ENCODE data around the gene VPS18. TPM values are rescaled to one million over a fixed set of nuclear protein-coding genes. Genes with fewer than 3 reads are reported as not detected.
A peak's percentile ranks its signal among the peaks of the same experiment; 100 is the strongest.

VPS18 gene
- total RNA-seq, 2 experiments from 2014 or later = 7.8 to 8.8 TPM

- H3K27ac Mint-ChIP-seq = no peak overlapping the region
- CTCF ChIA-PET = interaction anchor here (0.5 to 1.5 kb wide), 2 partner anchors 11 to 270 kb away, joined by 3 to 5 read pairs; no protein-coding TSS in a partner anchor
Observed at GRCh38 chr15:40915116-40915661, 20.9 kb downstream of the VPS18 start.

GRCh38 chr15:40915679-40916078 lies 21.4 kb downstream of the VPS18 start:
- ChIA-PET POLR2A (interaction anchor here (1.1 kb wide), 1 partner anchor 27 kb away, joined by 4 read pairs; no protein-coding TSS in a partner anchor), CTCF (interaction anchor here (0.8 to 1.5 kb wide), 3 partner anchors 10 to 15 kb away, joined by 3 to 5 read pairs (median 3); no protein-coding TSS in a partner anchor)
- intact Hi-C loops (cut with micrococcal nuclease) = no loop called here
- Mint-ChIP-seq H3K4me3 (no peak overlapping the region), H3K9me3 (no peaks in the 10 kb centered on the region), H3K4me1 (ENCODE audit: low read depth) (no peaks in the 10 kb centered on the region), H3K27ac (no peak overlapping the region), H3K27me3 (peaks cover 2% of the 10 kb centered on the region), H3K36me3 (no peaks in the 10 kb centered on the region)
- no peak for DNase-seq

More at GRCh38 chr15:40915116-40915661, 20.9 kb downstream of the VPS18 start:
- Mint-ChIP-seq H3K36me3 (no peaks in the 10 kb centered on the region), H3K4me3 (no peak overlapping the region), H3K27me3 (peaks cover 2% of the 10 kb centered on the region), H3K9me3 (no peaks in the 10 kb centered on the region), H3K4me1 (ENCODE audit: low read depth) (no peaks in the 10 kb centered on the region)
- intact Hi-C loops (cut with micrococcal nuclease) = no loop called here
- DNase-seq = no peak
- POLR2A ChIA-PET = interaction anchor here (1.1 kb wide), 1 partner anchor 27 kb away, joined by 4 read pairs; no protein-coding TSS in a partner anchor

GRCh38 chr15:40917585-40917984 lies 23.3 kb downstream of the VPS18 start:
- DNase-seq = no peak
- H3K9me3 Mint-ChIP-seq = no peaks in the 10 kb centered on the region
- no peak overlapping the region for H3K27ac Mint-ChIP-seq
- no peak overlapping the region for H3K4me3 Mint-ChIP-seq
- ChIA-PET POLR2A (no interaction called here), CTCF (interaction anchor here (0.6 to 1.6 kb wide), 4 partner anchors 13 to 274 kb away, joined by 3 to 4 read pairs (median 3); no protein-coding TSS in a partner anchor)
- intact Hi-C loops (cut with micrococcal nuclease) = no loop called here
- H3K36me3 Mint-ChIP-seq = no peaks in the 10 kb centered on the region
- H3K27me3 Mint-ChIP-seq = peaks cover 2% of the 10 kb centered on the region
- H3K4me1 Mint-ChIP-seq (ENCODE audit: low read depth) = no peaks in the 10 kb centered on the region

- Mint-ChIP-seq H3K9me3 (no peaks in the 10 kb centered on the region), H3K27me3 (peaks cover 2% of the 10 kb centered on the region)
Observed at GRCh38 chr15:40918146-40918798, 24.0 kb downstream of the VPS18 start.

GRCh38 chr15:40918799-40919392 lies 24.6 kb downstream of the VPS18 start:
- no peaks in the 10 kb centered on the region for H3K36me3 Mint-ChIP-seq
- no peaks in the 10 kb centered on the region for H3K9me3 Mint-ChIP-seq
- no peak overlapping the region for H3K27ac Mint-ChIP-seq
- H3K4me3 Mint-ChIP-seq = no peak overlapping the region
- CTCF ChIA-PET = interaction anchor here (0.7 to 2.1 kb wide), 3 partner anchors 14 to 23 kb away, joined by 3 to 9 read pairs (median 6); no protein-coding TSS in a partner anchor
- no peak for DNase-seq
- peaks cover 2% of the 10 kb centered on the region for H3K27me3 Mint-ChIP-seq
- POLR2A ChIA-PET = no interaction called here
- no peaks in the 10 kb centered on the region for H3K4me1 Mint-ChIP-seq (ENCODE audit: low read depth)
- intact Hi-C loops (cut with micrococcal nuclease) = no loop called here

More at GRCh38 chr15:40918146-40918798, 24.0 kb downstream of the VPS18 start:
- intact Hi-C loops (cut with micrococcal nuclease) = no loop called here
- ChIA-PET CTCF (interaction anchor here (1.0 to 1.6 kb wide), 3 partner anchors 12 to 23 kb away, joined by 3 read pairs; no protein-coding TSS in a partner anchor), POLR2A (no interaction called here)
- no peaks in the 10 kb centered on the region for H3K4me1 Mint-ChIP-seq (ENCODE audit: low read depth)
- no peak overlapping the region for H3K4me3 Mint-ChIP-seq
- DNase-seq = no peak
- no peaks in the 10 kb centered on the region for H3K36me3 Mint-ChIP-seq
- no peak overlapping the region for H3K27ac Mint-ChIP-seq

- DNase-seq = no peak
- Mint-ChIP-seq H3K27me3 (peaks cover 16% of the 10 kb centered on the region), H3K36me3 (no peaks in the 10 kb centered on the region), H3K4me1 (ENCODE audit: low read depth) (peaks cover 9% of the 10 kb centered on the region), H3K27ac (no peak overlapping the region), H3K9me3 (no peaks in the 10 kb centered on the region), H3K4me3 (no peak overlapping the region)
- POLR2A ChIA-PET = no interaction called here
- intact Hi-C loops (cut with micrococcal nuclease) = no loop called here
- CTCF ChIA-PET = interaction anchor here (1.0 kb wide), 1 partner anchor 15 kb away, joined by 3 read pairs; no protein-coding TSS in a partner anchor
Observed at GRCh38 chr15:40921949-40922607, 27.8 kb downstream of the VPS18 start.

- no peaks in the 10 kb centered on the region for H3K36me3 Mint-ChIP-seq
- intact Hi-C loops (cut with micrococcal nuclease) = no loop called here
- peaks cover 19% of the 10 kb centered on the region for H3K27me3 Mint-ChIP-seq
- no peak overlapping the region for H3K4me3 Mint-ChIP-seq
- POLR2A ChIA-PET = no interaction called here
- no peak for DNase-seq
- CTCF ChIA-PET = interaction anchor here (0.9 kb wide), 1 partner anchor 20 kb away, joined by 3 read pairs; no protein-coding TSS in a partner anchor
- no peak overlapping the region for H3K27ac Mint-ChIP-seq
- H3K4me1 Mint-ChIP-seq (ENCODE audit: low read depth) = peaks cover 13% of the 10 kb centered on the region
- H3K9me3 Mint-ChIP-seq = no peaks in the 10 kb centered on the region
Observed at GRCh38 chr15:40922608-40923005, 28.4 kb downstream of the VPS18 start.

- Mint-ChIP-seq H3K4me3 (no peak overlapping the region), H3K27me3 (peaks cover 23% of the 10 kb centered on the region), H3K4me1 (ENCODE audit: low read depth) (peaks cover 17% of the 10 kb centered on the region), H3K36me3 (no peaks in the 10 kb centered on the region), H3K27ac (no peak overlapping the region), H3K9me3 (no peaks in the 10 kb centered on the region)
- ChIA-PET CTCF (interaction anchor here (0.8 to 6.5 kb wide), 3 partner anchors 19 to 64 kb away, joined by 3 to 50 read pairs (median 3); no protein-coding TSS in a partner anchor), POLR2A (no interaction called here)
- DNase-seq = no peak
- intact Hi-C loops (cut with micrococcal nuclease) = no loop called here
Observed at GRCh38 chr15:40923551-40923950, 29.3 kb downstream of the VPS18 start.

GRCh38 chr15:40925495-40925862 lies 31.2 kb downstream of the VPS18 start:
- Mint-ChIP-seq H3K4me1 (ENCODE audit: low read depth) (peaks cover 33% of the 10 kb centered on the region), H3K27ac (no peak overlapping the region), H3K27me3 (peaks cover 39% of the 10 kb centered on the region), H3K4me3 (no peak overlapping the region), H3K36me3 (no peaks in the 10 kb centered on the region), H3K9me3 (no peaks in the 10 kb centered on the region)
- POLR2A ChIA-PET = no interaction called here
- CTCF ChIA-PET = interaction anchor here (0.9 to 6.5 kb wide), 4 partner anchors 15 to 259 kb away, joined by 3 to 50 read pairs (median 6); no protein-coding TSS in a partner anchor
- DNase-seq = no peak
- intact Hi-C loops (cut with micrococcal nuclease) = no loop called here

GRCh38 chr15:40925863-40926658 lies 31.8 kb downstream of the VPS18 start:
- POLR2A ChIA-PET = interaction anchor here (1.5 kb wide), 1 partner anchor 20 kb away, joined by 3 read pairs; no protein-coding TSS in a partner anchor
- no peaks in the 10 kb centered on the region for H3K9me3 Mint-ChIP-seq
- intact Hi-C loops (cut with micrococcal nuclease) = loop anchor here (2.0 kb wide), 1 partner anchor 19 kb away; no protein-coding TSS in a partner anchor
- H3K36me3 Mint-ChIP-seq = no peaks in the 10 kb centered on the region
- CTCF ChIA-PET = interaction anchor here (0.9 to 6.5 kb wide), 4 partner anchors 15 to 259 kb away, joined by 3 to 50 read pairs (median 6); no protein-coding TSS in a partner anchor
- peak; percentile 19 for DNase-seq
- peaks cover 38% of the 10 kb centered on the region for H3K4me1 Mint-ChIP-seq (ENCODE audit: low read depth)
- H3K27me3 Mint-ChIP-seq = peaks cover 44% of the 10 kb centered on the region
- H3K4me3 Mint-ChIP-seq = no peak overlapping the region
- no peak overlapping the region for H3K27ac Mint-ChIP-seq
